Measurements from ENCODE around the gene CHRNA4.

Gene CHRNA4

DNA sequence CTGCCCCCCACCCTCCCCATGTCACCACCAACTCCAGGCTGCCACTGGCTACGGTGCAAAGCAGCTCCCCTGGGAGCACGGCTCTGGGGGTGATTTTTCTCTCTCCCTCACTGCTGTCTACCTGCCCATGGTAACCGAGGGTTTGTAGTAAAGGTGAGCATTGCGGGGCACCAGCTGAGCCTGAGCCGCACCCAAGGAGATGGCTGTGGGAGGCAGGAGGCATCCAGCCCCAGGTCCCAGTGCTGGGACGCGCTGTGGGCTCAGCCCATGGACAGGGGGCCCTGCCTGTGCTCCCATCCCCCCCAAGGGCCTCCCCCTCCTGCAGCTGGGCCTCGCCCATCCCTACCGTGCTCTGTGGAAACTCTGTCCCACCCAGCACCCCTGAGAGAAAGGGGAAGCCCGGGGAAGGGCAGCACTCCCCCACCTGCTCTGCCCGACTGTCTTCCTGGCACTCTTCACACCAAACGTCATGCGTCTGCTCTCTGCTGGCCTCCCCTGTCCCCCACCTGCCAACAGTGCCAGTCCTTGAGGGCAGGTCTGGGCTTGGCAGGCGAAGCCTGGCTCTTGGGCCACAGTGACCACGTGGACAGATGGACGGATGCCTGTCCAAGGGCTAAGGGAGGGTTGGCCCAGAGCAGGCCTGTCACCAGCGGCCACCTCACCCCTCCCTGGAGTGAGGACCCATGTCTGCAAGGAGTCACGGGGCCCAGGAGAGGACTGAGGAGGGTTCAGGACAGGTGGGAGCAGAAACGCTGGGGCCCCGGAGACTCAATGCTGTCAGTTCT lies 3.8 kb upstream of the CHRNA4 start:
- H3K27ac ChIP-seq: no peak overlapping the region
- TF ChIP-seq, protein P1, sequence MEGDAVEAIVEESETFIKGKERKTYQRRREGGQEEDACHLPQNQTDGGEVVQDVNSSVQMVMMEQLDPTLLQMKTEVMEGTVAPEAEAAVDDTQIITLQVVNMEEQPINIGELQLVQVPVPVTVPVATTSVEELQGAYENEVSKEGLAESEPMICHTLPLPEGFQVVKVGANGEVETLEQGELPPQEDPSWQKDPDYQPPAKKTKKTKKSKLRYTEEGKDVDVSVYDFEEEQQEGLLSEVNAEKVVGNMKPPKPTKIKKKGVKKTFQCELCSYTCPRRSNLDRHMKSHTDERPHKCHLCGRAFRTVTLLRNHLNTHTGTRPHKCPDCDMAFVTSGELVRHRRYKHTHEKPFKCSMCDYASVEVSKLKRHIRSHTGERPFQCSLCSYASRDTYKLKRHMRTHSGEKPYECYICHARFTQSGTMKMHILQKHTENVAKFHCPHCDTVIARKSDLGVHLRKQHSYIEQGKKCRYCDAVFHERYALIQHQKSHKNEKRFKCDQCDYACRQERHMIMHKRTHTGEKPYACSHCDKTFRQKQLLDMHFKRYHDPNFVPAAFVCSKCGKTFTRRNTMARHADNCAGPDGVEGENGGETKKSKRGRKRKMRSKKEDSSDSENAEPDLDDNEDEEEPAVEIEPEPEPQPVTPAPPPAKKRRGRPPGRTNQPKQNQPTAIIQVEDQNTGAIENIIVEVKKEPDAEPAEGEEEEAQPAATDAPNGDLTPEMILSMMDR (conservative IDR thresholded peaks at IDR 0.05): no peak

DNA sequence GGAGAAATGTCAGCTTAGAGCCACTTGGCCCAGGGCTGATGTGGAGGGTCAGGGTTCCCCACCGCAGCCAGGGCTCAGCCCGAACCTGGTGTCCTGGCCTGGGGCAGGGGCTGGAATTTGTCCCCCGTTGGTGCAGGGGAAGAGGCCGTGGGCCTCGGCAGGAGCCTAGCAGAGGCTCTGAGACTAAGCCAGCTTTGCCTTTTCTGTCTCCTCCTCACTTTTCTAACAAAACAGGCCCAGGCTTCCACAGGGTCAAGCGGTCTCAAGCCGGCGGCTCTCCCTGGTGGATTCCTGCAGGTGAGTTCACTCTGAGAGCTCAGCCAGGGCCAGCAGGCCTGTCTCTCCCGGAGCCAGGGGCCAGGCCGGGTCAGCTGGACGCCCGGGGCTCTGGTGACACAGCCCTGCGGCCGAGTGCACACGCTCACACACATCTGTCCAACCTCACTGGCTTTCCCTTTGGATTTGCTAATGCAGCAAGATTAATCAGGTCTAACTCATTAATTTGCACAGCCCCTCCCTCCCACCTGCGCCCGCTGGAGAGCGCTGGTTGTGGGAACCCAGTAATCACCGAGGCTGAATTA lies 2.9 kb upstream of the CHRNA4 start:
- TF ChIP-seq, protein P1 (conservative IDR thresholded peaks at IDR 0.05): no peak
- H3K27ac ChIP-seq: no peak overlapping the region

DNA sequence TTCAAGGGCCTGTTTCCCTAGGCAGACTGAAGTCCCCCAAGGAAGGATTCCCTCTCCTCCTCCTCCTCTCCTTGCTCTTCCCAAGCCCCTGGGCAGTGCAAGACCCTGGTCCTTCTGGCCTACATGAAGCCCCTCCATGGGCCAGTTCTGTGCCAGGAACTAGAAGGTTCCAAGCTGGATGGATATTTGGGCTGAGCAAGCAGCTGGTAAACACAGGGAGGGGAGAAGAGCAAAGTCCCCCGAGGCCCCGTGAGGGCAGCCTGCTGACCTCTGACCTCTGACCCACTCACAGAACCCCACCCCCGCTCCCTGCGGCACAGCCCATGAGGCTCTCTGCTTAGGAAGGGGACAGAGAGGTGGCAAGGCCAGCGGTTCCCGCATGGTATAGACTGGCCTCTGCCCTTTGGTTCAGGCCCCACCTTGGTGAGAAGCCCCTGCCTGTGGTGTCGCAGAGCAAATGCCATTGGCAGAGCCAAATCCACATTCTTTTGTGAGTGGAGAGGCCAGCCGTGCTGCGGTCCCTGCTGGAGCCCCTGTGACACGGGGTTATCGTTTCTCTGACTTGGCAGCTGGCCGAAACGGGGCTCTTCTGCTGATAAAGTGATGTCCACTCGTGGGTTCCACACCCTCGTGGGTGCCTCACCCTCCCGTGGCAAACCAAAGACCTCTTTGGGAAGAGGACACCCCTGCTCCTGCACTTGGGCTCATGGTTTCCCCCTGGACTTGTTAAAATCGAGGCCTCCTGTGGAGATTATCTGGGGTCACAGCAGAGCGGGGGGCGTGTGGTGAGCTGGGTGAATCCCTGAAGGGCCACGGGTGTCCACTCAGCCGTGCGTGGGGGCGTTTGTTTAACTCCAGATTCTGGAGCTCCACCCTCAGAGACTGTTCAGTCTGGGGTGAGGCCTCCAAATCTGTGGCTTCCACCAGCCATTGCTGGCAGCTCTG lies 2.1 kb upstream of the CHRNA4 start:
- no peak overlapping the region for H3K27ac ChIP-seq
- TF ChIP-seq, protein P1 (conservative IDR thresholded peaks at IDR 0.05): no peak

DNA sequence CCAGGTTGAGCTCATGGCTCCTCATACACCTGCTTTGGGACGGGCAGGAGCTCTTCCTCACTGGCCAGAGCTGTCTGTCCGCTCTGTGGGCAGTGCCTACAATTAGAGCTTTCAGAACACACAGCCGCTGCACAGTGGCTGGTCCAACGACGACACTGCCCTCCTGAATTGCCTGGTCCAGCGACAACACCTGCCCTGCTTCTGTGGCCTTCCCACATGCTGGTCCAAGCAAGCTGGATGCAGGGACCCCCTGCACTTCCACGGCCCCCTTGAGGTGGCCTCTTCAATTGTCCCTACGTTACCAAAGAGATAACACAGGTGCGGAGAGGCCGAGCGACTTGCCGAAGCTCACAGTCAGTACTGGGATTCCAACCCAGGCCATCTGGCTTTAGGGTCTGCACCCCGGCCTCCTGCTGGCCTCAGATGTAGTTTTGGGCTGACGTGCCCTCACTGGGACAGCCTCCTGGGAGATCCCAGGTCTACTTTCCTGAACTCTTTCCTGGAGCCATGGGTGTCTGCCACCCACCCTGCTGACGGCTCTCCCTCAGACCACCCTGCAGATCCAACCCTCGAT lies 1.4 kb upstream of the CHRNA4 start:
- TF ChIP-seq, protein P1 (conservative IDR thresholded peaks at IDR 0.05): no peak
- no peak overlapping the region for H3K27ac ChIP-seq

DNA sequence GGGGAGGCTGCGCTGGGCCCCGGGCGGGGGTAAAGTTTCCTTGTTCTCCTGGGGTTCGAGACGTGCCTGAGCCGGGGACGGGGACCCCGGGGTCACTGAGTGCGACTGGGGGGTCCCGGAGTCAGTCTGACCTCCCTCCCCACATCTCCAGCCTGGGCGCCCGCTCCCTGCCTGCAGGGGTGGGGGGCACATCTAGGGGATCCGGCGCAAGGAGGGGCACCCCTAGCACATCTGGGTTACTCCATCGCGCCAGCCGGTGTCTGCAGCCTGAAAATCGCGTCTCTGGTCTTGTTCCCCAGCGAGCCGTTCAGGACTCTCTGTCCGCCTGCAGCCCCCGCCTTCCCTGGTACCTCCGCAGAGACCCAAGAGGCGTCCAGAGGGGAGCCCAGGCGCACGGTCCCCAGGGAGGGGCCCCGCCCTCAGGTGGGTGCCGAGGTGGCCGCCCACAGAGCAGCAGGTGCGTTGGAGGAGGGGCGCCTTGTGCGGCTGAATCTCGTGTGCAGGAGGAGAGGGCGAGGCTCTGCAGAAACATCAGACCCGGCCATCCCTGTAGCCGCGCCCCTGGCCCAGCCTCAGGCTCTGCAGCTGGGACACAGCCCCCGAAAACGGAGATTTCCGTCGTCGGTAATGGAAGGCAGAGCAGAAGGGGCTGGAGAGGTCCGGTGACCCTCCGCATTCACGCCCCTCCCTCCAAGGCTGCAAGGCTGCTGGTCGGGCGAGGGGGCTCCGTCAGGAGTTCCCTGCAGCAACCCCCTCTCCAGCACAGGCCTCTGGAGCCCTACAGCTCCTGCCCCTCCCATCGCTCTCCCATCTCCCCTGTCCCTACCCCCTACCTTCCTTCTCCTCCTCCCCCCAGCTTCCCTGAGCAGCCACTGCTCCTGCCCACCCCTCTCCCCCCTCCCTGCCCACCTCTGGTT lies 628 bp upstream of the CHRNA4 start:
- TF ChIP-seq, protein P1 (conservative IDR thresholded peaks at IDR 0.05): no peak

DNA sequence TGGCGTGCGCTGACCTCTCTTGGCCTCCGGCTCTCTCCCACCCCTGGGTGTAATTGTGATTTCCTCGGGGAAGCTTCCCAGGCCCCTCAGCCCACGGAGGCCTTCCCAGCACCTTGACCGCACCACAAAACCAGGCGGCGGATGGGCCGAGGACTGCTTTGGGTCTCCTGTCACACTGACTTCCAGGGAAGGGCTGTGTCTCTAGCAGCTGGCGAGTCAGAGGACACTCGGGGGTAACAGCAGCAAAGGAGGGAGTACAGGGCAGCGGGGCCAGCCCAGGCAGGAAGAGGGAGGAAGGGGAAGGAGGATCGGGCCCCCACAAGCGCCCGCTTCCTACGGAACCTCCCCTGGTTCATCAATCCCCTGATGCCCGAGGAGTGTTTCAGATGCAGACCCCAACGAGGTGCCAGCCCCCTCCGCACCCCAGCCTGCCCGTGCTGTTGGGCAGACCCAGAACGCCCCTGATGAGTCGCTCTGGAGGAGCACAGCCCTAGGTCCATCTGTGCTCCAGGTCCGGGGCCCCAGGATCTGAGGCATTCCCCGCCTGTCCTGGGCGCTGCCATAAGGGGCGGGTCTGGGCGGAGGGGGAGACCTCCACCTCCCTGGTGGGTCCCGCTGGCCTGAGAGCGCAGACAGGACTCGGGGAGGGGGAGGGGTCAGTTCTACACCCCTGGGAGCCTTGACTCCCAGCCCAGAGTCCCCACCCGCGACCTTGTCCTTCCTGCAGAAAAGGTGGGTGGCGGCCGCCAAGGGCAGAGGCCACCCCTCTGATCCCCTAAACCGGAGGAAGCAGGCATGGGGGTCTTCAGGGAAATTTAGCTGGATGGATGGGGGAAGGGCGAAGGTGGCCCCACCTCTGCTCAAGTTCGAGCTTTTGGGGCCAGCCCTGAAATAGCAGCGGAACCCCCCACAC lies 956 bp downstream of the CHRNA4 start:
- TF ChIP-seq, protein P1 (conservative IDR thresholded peaks at IDR 0.05): no peak
- H3K27ac ChIP-seq: no peak overlapping the region

More for the DNA sequence above, 628 bp upstream of the CHRNA4 start:
- H3K27ac ChIP-seq: no peak overlapping the region
